T-cell (primary cell): ENCODE measurements around the gene DNM3. TPM values are rescaled to one million over a fixed set of nuclear protein-coding genes. Genes with fewer than 3 reads are reported as not detected.

Source experiments
- ATAC-seq, 4 experiments: fragments of 200-7000 bp in 3 of 4; fragments of 150-1000 bp in 1 of 4; cut with Tn5 transposase; replicated peaks in 1 of 4; 1 replicate in 3 of 4; 2 replicates in 1 of 4; pipeline ENCODE4 v1.10.0; 2021; ENCODE audit warnings: moderate library complexity in 3 of 4, mild to moderate bottlenecking in 2 of 4, moderate number of reproducible peaks in 1 of 4
- CTCF ChIA-PET, 2 donors: fragments of 300-600 bp; sonication (Branson Sonifier 250); formaldehyde crosslinking; loops; one replicate each; lab custom pipeline; 2022; ENCODE audit warnings: antibody characterized with exemption in 2 of 2; lab: Charles Lee
- POLR2A ChIA-PET, 2 donors: fragments of 300-600 bp; sonication (Branson Sonifier 250); formaldehyde crosslinking; loops; one replicate each; lab custom pipeline; 2022; ENCODE audit warnings: antibody characterized with exemption in 2 of 2; lab: Charles Lee
- DNase-seq, 35 experiments: peaks; one replicate each; pipeline versions ENCODE4 v3.0.0 to v3.0.0-alpha.2; 2013 to 2023
- H3K27ac ChIP-seq: one replicate; pipeline ENCODE4 v1.5.1; 2013; ENCODE audit warnings: low read length
- H3K27me3 ChIP-seq, 2 experiments: replicated peaks in 1 of 2; 1 replicate in 1 of 2; 2 replicates in 1 of 2; pipeline versions ENCODE4 v1.6.1 to v1.7.0; 2013; ENCODE audit warnings: low read length in 1 of 2, mixed read lengths in 1 of 2; ENCODE audit not compliant: control insufficient read depth in 2 of 2, insufficient read depth in 2 of 2; ENCODE audit errors: extremely low read depth in 1 of 2
- H3K36me3 ChIP-seq, 2 donors: 1 replicate in 1 of 2; 2 replicates in 1 of 2; pipeline versions ENCODE4 v1.6.1 to v1.7.0; 2013; ENCODE audit warnings: low read length in 1 of 2; ENCODE audit not compliant: control insufficient read depth in 2 of 2, insufficient read depth in 1 of 2; ENCODE audit errors: extremely low read depth in 1 of 2
- H3K4me1 ChIP-seq, 2 experiments: 1 replicate in 1 of 2; 2 replicates in 1 of 2; pipeline versions ENCODE4 v1.6.1 to v1.7.0; 2013; ENCODE audit warnings: low read length in 2 of 2, mixed read lengths in 1 of 2; ENCODE audit not compliant: insufficient read depth in 2 of 2, control insufficient read depth in 1 of 2; ENCODE audit errors: extremely low read depth in 1 of 2
- H3K4me3 ChIP-seq, 2 donors: 1 replicate in 1 of 2; 2 replicates in 1 of 2; pipeline versions ENCODE4 v1.5.1 to v1.7.0; 2013; ENCODE audit warnings: mild to moderate bottlenecking in 2 of 2, low read length in 1 of 2, moderate library complexity in 1 of 2; ENCODE audit not compliant: control insufficient read depth in 1 of 2; ENCODE audit errors: extremely low read depth in 1 of 2
- H3K9me3 ChIP-seq: 2 replicates; pipeline ENCODE4 v1.7.0; 2013
- H3K27ac Mint-ChIP-seq, 2 donors: one replicate each; pipeline ENCODE4 v1.8.0; 2020 to 2021; ENCODE audit warnings: mild to moderate bottlenecking in 2 of 2, mixed read lengths in 2 of 2
- H3K27me3 Mint-ChIP-seq, 2 donors: one replicate each; pipeline ENCODE4 v1.8.0; 2021 to 2022; ENCODE audit warnings: mixed read lengths in 2 of 2
- H3K36me3 Mint-ChIP-seq: one replicate; pipeline ENCODE4 v1.8.0; 2021; ENCODE audit warnings: mixed read lengths
- H3K4me1 Mint-ChIP-seq, 3 donors: one replicate each; pipeline ENCODE4 v1.8.0; 2020 to 2022; ENCODE audit warnings: mixed read lengths in 3 of 3, mild to moderate bottlenecking in 1 of 3
- H3K4me3 Mint-ChIP-seq, 3 donors: one replicate each; pipeline ENCODE4 v1.8.0; 2020 to 2022; ENCODE audit warnings: mild to moderate bottlenecking in 3 of 3, mixed read lengths in 3 of 3, moderate library complexity in 3 of 3
- H3K9me3 Mint-ChIP-seq, 3 donors: one replicate each; pipeline ENCODE4 v1.8.0; 2020 to 2022; ENCODE audit warnings: mixed read lengths in 3 of 3
- WGBS: methylation state at CpG from one replicate; pipeline ENCODE4 v1.1.5; 2013; ENCODE audit warnings: missing lambda C conversion rate; ENCODE audit not compliant: insufficient coverage; 5-methylcytosine and 5-hydroxymethylcytosine counted together
- total RNA-seq, 35 experiments: library from RNA in 6 of 35; stranded (reverse) in 6 of 35; fragments of 120-200 nt in 1 of 35; gene quantifications; one replicate each; pipeline versions ENCODE4 v1.2.1 to v1.2.4 and lab custom pipeline; 2013 to 2026

DNM3 gene
- total RNA-seq, 5 donors from 2014 or later (not counting 1 experiment from before 2014, with no cell fraction given) = 2.0 to 2.8 (median 2.4) TPM

DNA sequence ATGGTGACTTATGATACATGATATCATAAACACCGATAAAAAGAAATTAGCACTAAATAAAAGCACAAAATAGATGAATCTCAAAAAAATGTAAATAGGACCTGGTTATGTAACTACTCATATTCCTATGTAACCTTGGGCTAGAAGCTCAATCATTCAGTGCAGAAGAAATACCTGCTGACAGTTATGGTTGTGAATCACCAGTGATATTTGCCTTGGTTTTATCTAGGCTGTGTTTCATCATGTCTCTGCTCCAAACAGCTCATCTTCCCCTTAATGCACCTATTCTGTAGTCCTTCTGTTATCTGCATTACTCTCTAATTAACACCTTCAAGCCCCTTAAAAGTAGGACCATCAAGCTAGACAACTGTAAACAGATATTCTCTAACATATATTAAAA, 618.9 kb downstream of the DNM3 start:
- Mint-ChIP-seq H3K36me3 (no peaks in the 10 kb centered on the region), H3K9me3 (no peaks in the 10 kb centered on the region), H3K27me3 (peaks cover 2 to 8% of the 10 kb centered on the region in 2 donors), H3K27ac (no peak overlapping the region), H3K4me3 (no peak overlapping the region), H3K4me1 (no peaks in the 10 kb centered on the region)
- no peak for ATAC-seq
- ChIA-PET POLR2A (no interaction called here), CTCF (interaction anchor here in 1 of 2 donors (0.8 to 1.1 kb wide), 3 partner anchors 10 to 17 kb away, joined by 3 read pairs; no protein-coding TSS in a partner anchor)
- Histone ChIP-seq H3K27me3 (peaks cover 0 to 5% of the 10 kb centered on the region in 2 experiments), H3K4me3 (no peak overlapping the region), H3K9me3 (no peaks in the 10 kb centered on the region), H3K4me1 (no peaks in the 10 kb centered on the region), H3K36me3 (no peaks in the 10 kb centered on the region), H3K27ac (no peak overlapping the region)
- WGBS = no CpG with 5 or more reads among the region's 1 CpG
- no peak for DNase-seq

DNA sequence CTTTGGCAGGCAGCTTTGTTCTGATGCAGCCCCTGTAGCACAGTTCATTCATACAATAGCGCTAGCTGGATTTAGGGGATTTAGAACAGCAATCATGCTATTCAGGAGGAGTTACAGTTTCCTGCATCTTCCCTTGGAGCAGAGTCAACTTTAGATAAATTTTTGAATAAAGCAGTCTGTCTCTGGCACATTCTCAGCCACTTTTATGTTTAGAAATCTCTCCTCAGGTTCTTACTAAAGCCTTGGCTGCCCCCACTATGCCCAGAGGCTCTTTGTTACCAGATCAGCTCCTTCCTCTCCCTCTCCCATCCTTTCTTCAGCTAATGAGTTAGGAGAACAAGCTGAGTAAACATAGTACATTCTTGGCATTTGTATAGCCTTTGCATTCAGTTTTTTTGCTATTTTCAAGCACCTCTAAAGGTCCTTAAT, 619.6 kb downstream of the DNM3 start:
- H3K36me3 Mint-ChIP-seq = no peaks in the 10 kb centered on the region
- H3K4me1 ChIP-seq = no peaks in the 10 kb centered on the region
- no peak overlapping the region for H3K27ac ChIP-seq
- no CpG with 5 or more reads among the region's 1 CpG for WGBS
- no peak overlapping the region for H3K4me3 ChIP-seq
- no peak for ATAC-seq
- H3K9me3 Mint-ChIP-seq = no peaks in the 10 kb centered on the region
- no peaks in the 10 kb centered on the region for H3K4me1 Mint-ChIP-seq
- H3K27me3 Mint-ChIP-seq = peaks cover 7 to 8% of the 10 kb centered on the region in 2 donors
- no peak overlapping the region for H3K27ac Mint-ChIP-seq
- ChIA-PET CTCF (interaction anchor here in 1 of 2 donors (0.8 to 1.1 kb wide), 3 partner anchors 11 to 18 kb away, joined by 3 read pairs; no protein-coding TSS in a partner anchor), POLR2A (no interaction called here)
- H3K36me3 ChIP-seq = no peaks in the 10 kb centered on the region
- H3K4me3 Mint-ChIP-seq = no peak overlapping the region
- peaks cover 0 to 5% of the 10 kb centered on the region in 2 experiments for H3K27me3 ChIP-seq
- no peak for DNase-seq
- no peaks in the 10 kb centered on the region for H3K9me3 ChIP-seq

Other genes starting within 250 kb of the DNM3 start
- under 1 TPM in 2 of 5 donors, not detected in 3; 0.18 to 0.33 TPM for gene MYOCOS, start 219.3 kb upstream of the DNM3 start, total RNA-seq
- gene MYOC, start 188.8 kb upstream of the DNM3 start, total RNA-seq = not detected
- gene VAMP4, start 99.4 kb upstream of the DNM3 start, total RNA-seq = 10 to 100 TPM; 17.8 to 39.9 (median 33.9) TPM
- 10 to 100 TPM; 16.0 to 37.6 (median 35.2) TPM for gene METTL13, start 59.8 kb upstream of the DNM3 start, total RNA-seq